Kidney (tissue), 14 donors: ENCODE measurements around the gene GJB2. TPM values are rescaled to one million over a fixed set of nuclear protein-coding genes. Genes with fewer than 3 reads are reported as not detected.

Experiments
- DNase-seq, 5 donors: peaks; one replicate each; pipeline ENCODE4 v3.0.0-alpha.2; 2013 to 2020
- FAIRE-seq: peaks from 2 replicates; lab custom pipeline; 2012; peaks lifted over from hg19 to GRCh38; lab: Jason Lieb, UNC
- H3K27ac ChIP-seq, 2 donors: one replicate each; pipeline ENCODE4 v1.7.0; 2013; ENCODE audit warnings: low read depth in 2 of 2, low read length in 2 of 2, inconsistent platforms in 1 of 2
- H3K27me3 ChIP-seq: one replicate; pipeline ENCODE4 v1.7.1; 2013; ENCODE audit warnings: low read length, inconsistent platforms; ENCODE audit not compliant: control insufficient read depth, insufficient read depth
- H3K36me3 ChIP-seq, 3 donors: one replicate each; pipeline versions ENCODE4 v1.7.0 to v1.7.1; 2013; ENCODE audit warnings: low read length in 3 of 3, control low read depth in 1 of 3, inconsistent platforms in 1 of 3; ENCODE audit not compliant: insufficient read depth in 3 of 3, control insufficient read depth in 2 of 3
- H3K4me1 ChIP-seq, 3 donors: one replicate each; pipeline versions ENCODE4 v1.7.0 to v1.7.1; 2013; ENCODE audit warnings: low read length in 3 of 3, inconsistent platforms in 1 of 3, low read depth in 1 of 3; ENCODE audit not compliant: control insufficient read depth in 2 of 3, insufficient read depth in 2 of 3
- H3K4me3 ChIP-seq, 3 donors: one replicate each; pipeline versions ENCODE4 v1.7.0 to v1.8.1; 2013; ENCODE audit warnings: low read length in 3 of 3, control low read depth in 1 of 3, inconsistent platforms in 1 of 3
- H3K9ac ChIP-seq, 3 donors: one replicate each; pipeline versions ENCODE4 v1.7.0 to v1.7.1; 2013; ENCODE audit warnings: low read length in 3 of 3, control low read depth in 1 of 3, inconsistent platforms in 1 of 3
- H3K9me3 ChIP-seq, 3 donors: one replicate each; pipeline versions ENCODE4 v1.7.0 to v1.7.1; 2013; ENCODE audit warnings: low read length in 3 of 3, control low read depth in 1 of 3, inconsistent platforms in 1 of 3; ENCODE audit not compliant: control insufficient read depth in 2 of 3, insufficient read depth in 1 of 3
- intact Hi-C: fragments of 100-400 bp; cut with DNase I; formaldehyde crosslinking; loops from one replicate; pipeline ENCODE4 v1.11.1; 2022
- polyA plus RNA-seq: library from polyadenylated mRNA; stranded (reverse); fragments of 350-450 nt; fragmentation: Illumina TruSeq; extraction: RNeasy Lipid Tissue Mini Kit (QIAGEN cat#74804); gene quantifications from one replicate; pipeline ENCODE4 v1.2.3, GENCODE V29; 2014; ENCODE audit warnings: low read depth, low replicate concordance; ENCODE audit not compliant: insufficient read depth
- total RNA-seq: library from RNA; stranded (reverse); fragmentation: NEBNext Ultra II Directional; extraction: Animal tissue kit (Norgen Biotek cat#: 25700); gene quantifications from one replicate; pipeline ENCODE4 v1.2.1, GENCODE V29; 2021
- TF ChIP-seq, protein P1 (sequence below): IDR thresholded peaks from 3 replicates; pipeline ENCODE4 v1.5.1; 2012; ENCODE audit warnings: mild to moderate bottlenecking, moderate library complexity, borderline replicate concordance; ENCODE audit not compliant: insufficient read depth; ENCODE audit errors: extremely low read depth
- donor health status: control.
- donor health status: control.
- donor health status: control.
- donor health status: control.
- donor health status: control.
- donor health status: DM: yes; HTN: yes; CAD: no.
- donor health status: Normal renal cell carcinoma (clear cell type).

Gene GJB2
- total and polyA plus RNA-seq, 2 donors from 2014 or later, result 5.0 to 13.1 TPM

DNA sequence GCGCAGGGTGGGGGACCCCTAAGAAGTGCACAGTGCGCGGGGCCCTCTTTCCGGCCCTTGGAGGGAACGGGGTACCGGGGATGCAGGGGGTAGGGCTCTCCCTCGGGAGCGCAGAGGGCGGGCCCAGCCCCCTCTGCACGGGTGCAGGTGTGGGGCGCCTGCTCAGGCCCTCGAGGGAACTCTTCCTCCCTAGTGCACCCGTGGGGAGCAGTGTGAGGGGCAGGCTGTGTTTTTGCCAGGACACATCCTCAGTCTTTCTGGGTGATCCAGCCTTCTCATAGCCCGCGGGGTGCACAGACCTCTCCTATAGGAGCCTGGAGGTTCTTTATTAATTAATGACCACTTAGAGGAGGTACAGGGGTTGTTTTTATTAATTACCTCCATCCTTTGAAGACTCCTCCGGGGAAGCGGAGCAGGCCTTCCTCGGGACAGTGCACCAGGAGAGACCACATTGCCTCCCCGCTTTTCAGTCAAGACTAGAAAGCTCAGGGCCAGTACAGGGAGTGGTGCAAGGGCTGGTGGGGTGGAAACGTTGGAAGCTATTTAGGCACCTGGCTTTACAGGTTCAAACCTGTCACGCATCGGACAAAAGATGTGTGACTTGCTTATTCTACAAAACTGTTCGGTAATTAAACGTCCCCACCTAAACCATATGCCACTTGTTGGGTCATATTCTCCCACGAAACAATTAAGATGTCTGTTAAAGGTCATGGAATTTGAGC lies 40.0 kb upstream of the GJB2 start:
- intact Hi-C loops, result no loop called here
- Histone ChIP-seq H3K27ac (no peak overlapping the region), H3K27me3 (peaks cover 8% of the 10 kb centered on the region), H3K4me1 (no peaks in the 10 kb centered on the region), H3K36me3 (no peaks in the 10 kb centered on the region), H3K9me3 (no peaks in the 10 kb centered on the region), H3K4me3 (no peak overlapping the region), H3K9ac (no peak overlapping the region)
- FAIRE-seq (no peak), DNase-seq (no peak)
- TF ChIP-seq, protein P1, sequence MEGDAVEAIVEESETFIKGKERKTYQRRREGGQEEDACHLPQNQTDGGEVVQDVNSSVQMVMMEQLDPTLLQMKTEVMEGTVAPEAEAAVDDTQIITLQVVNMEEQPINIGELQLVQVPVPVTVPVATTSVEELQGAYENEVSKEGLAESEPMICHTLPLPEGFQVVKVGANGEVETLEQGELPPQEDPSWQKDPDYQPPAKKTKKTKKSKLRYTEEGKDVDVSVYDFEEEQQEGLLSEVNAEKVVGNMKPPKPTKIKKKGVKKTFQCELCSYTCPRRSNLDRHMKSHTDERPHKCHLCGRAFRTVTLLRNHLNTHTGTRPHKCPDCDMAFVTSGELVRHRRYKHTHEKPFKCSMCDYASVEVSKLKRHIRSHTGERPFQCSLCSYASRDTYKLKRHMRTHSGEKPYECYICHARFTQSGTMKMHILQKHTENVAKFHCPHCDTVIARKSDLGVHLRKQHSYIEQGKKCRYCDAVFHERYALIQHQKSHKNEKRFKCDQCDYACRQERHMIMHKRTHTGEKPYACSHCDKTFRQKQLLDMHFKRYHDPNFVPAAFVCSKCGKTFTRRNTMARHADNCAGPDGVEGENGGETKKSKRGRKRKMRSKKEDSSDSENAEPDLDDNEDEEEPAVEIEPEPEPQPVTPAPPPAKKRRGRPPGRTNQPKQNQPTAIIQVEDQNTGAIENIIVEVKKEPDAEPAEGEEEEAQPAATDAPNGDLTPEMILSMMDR, result no peak

DNA sequence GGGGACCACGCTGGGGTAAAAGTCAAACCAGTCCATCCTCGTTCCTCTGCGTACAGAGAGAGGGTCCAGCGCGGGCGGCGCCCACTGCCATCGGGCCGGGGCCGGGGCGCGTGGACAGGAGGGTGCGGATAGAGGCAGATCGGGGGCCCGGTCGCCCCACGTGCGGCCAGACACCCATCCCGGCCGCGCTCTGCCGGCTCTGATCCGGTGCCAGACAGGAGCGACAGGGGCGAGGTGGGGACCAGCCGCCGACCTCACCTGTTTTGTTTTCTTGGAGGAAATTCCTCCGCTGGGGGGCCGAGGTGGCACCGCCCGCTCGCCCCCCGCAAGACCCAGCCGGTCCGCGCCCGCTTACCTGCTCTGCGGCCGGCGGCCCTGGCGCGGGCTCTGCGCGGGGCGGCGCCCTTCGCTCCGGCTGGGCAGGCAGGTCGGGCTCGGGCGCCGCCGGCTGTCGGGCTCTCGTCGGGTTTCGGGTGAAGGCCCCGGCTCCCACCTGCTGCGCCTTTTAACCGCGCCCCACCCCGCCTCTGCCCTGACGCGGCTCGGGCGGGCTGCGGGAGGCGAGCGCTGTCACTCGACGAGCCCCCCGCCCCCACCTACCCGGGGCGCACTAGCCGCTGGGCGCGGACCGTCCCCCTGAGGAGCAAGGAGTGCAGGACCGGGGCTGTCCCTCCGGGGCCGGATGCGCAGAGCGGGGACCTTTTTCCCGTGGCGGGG lies 39.3 kb upstream of the GJB2 start, which contains the start of gene GJB6:
Gene GJB6, minus strand, starts transcription at position 481 of the 717 bp plus-strand sequence. CDS start 8,839 bp downstream, outside the sequence.
- no peak within 1 kb of the TSS for H3K27ac ChIP-seq
- no peaks in the 10 kb centered on the region for H3K36me3 ChIP-seq
- TF ChIP-seq, protein P1, result no peak
- H3K9me3 ChIP-seq, result no peaks in the 10 kb centered on the region
- H3K27me3 ChIP-seq, result peaks cover 8% of the 10 kb centered on the region
- no peak for FAIRE-seq
- DNase-seq, result peak in 4 of 5 donors; percentile 56 to 74 (median 67)
- no peak within 1 kb of the TSS for H3K9ac ChIP-seq
- intact Hi-C loops, result no loop called here
- peak within 1 kb of the TSS in 1 of 3 donors; percentile 32 for H3K4me3 ChIP-seq
- H3K4me1 ChIP-seq, result no peaks in the 10 kb centered on the region

GRCh38 chr13:20230913-20231838 lies 38.4 kb upstream of the GJB2 start:
- intact Hi-C loops, result no loop called here
- DNase-seq (no peak), FAIRE-seq (no peak)
- TF ChIP-seq, protein P1, result no peak
- no peaks in the 10 kb centered on the region for H3K4me1 ChIP-seq
- H3K4me3 ChIP-seq, result peak overlapping the region in 1 of 3 donors; percentile 32
- H3K9me3 ChIP-seq, result no peaks in the 10 kb centered on the region
- no peaks in the 10 kb centered on the region for H3K36me3 ChIP-seq
- H3K27ac ChIP-seq, result no peak overlapping the region
- H3K27me3 ChIP-seq, result peaks cover 8% of the 10 kb centered on the region
- H3K9ac ChIP-seq, result no peak overlapping the region
